GM18861 (cell line): ENCODE results near the gene TNS3.

Experiments
- ATAC-seq: cut with Tn5 transposase; IDR thresholded peaks from one replicate; pipeline ENCODE4 v1.9.1; 2021; ENCODE audit not compliant: unreplicated experiment

Gene TNS3

GRCh38 chr7:47356261-47356660 lies 225.7 kb downstream of the TNS3 start:
- no peak for ATAC-seq

GRCh38 chr7:47355684-47356083 lies 226.2 kb downstream of the TNS3 start:
- ATAC-seq: no peak

DNA sequence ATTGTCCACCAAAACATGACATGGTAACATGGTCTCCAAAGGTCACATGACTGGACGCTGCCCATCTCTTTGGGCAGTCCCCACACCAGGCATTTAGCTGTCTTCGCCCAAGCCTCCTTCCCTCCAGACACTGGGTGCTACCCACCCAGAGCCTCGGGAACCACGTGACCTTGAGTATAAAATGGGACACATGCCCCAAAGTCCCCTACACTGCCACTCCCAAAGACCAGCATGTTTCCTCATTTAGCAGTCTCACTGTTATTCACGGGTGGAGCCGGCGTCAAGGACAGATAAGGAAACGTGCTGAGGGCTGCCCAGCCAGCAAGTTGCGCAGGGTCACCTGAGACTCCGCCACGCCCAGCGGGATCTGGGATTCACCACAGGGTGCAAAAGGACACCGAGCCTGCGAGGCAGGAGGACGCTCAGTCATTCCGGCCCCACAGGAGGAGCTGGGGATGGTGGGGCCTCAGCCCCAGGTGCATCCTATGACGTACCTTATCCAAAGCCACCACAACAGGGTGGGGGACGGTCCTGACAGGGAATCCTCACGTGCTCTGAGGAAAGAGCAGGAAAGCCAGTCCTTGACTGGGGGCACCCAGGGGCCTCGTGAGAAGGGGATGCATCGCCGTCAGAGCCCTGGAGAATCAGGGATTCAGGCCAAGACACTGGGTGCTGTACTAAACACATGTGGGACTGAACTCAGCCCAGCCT lies 226.9 kb downstream of the TNS3 start:
- ATAC-seq: no peak

DNA sequence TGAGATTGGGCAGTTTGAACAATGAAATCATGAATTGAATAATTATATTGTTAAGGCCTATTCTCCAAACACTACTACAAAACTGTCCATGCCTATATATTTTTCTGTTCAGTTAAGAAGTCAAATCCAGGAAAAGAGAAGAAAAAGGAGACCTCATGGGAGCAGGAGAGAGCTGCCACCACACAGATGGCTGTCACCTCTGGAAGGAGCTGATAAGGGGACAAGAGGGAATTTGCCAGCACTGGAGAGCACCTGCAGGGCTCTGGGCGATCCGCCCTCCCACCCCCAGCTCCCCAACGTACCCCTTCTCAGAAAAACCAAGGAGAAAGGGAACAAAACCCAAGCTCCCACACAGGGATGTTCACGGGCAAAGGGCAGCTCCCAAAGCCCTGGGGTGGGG lies 227.8 kb downstream of the TNS3 start:
- no peak for ATAC-seq

DNA sequence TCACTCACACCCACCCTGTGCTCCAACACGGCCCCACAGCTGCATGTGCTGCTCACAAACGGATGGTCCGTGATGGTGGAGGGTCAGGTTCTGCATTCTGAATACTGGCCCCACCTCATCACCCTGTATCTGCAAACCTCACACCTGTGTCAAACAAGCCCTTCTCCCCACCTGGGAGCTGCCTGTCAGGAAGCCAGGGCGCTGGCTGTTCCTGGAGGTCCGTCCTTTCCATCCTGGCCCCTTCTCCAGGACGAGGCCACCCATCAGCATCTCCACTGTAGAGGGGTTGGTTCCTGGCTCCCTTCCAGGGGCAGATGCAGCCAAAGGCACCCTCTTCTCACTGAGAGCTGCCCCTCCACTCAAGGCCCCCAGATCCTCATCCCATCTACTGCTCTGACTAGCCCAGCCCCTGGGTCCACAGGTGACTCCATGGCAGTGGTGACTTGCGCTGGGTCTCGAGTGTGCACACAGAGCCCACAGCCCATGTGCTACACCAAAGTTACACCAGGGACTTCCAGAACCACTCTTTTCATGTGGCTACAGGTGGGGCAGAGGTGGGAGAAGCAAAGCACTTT lies 229.4 kb downstream of the TNS3 start:
- ATAC-seq: no peak

GRCh38 chr7:47351233-47352154 lies 230.4 kb downstream of the TNS3 start:
- no peak for ATAC-seq

GRCh38 chr7:47350425-47350824 lies 231.5 kb downstream of the TNS3 start:
- no peak for ATAC-seq

DNA sequence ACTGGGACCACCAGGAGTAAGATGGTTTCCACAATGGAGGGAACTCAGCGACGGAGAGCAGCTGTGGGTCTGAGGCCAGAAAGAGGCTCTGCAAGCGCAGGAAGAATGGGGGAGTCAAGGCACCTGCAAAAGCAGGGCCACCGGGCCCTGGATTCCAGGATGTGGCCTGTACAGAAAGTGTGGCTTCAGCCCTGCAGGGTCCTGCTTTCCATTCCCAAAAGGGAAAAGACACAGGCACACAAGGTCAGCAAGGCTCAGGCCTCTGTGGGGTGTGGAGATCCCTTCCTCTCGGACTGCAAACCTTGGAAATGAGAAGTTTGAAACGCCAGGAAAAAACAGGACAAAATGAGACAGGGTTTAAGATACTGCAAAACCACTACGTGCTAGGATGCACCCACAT lies 232.5 kb downstream of the TNS3 start:
- ATAC-seq: no peak

DNA sequence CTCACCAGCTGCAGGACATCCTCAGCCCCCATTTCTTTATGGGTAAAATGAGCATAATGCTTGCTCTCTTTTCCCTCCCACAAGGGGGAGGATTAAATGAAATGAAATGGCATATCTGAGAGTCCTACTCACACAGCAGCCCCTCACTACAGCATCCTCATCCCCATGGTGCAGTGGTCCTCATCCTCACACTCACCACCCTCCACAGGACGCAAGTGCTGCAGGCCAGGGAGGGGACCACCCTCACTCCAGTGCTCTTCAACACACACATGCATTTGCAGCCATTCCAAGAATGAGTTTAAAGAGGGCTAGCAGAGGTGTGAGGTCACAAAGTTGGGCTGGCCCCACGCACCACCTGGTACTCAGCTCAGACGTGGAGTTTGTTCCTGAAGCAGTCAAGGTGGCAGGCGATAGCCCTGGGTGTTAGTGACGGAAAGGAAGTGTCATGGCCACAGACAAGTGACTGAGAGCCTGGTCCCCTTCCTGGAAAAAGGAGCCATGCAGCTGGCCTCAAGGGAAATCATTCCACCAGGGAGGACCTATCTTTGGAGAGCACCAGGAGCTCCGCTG lies 234.0 kb downstream of the TNS3 start:
- no peak for ATAC-seq

GRCh38 chr7:47347346-47347745 lies 234.6 kb downstream of the TNS3 start:
- ATAC-seq: no peak

DNA sequence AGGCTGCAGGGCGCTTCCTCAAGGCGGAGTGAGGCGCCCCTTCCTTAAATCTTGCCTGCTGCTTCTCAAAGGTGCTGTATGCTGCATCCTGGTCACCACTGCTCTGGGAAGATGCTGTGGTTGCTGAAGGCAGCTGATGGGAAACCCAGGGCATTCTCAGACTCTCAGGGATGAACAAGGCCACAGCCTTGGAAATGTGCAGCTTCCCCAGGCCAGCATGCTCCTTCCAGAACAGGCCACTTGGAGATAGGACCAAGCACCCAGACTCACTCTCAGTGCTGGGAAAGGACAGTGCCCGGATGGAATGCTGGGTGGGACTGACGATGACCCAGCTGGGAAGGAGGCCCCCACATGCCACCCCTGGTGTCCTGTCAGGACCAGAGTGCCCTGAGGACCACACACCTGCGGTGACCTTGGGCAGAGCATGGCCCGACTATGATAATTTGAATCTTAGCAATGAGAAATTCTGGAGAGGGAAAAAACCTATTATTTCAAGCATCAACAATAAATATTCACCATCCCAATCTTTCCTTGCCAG lies 235.5 kb downstream of the TNS3 start:
- ATAC-seq: no peak

GRCh38 chr7:47345857-47346298 lies 236.0 kb downstream of the TNS3 start:
- ATAC-seq: no peak

DNA sequence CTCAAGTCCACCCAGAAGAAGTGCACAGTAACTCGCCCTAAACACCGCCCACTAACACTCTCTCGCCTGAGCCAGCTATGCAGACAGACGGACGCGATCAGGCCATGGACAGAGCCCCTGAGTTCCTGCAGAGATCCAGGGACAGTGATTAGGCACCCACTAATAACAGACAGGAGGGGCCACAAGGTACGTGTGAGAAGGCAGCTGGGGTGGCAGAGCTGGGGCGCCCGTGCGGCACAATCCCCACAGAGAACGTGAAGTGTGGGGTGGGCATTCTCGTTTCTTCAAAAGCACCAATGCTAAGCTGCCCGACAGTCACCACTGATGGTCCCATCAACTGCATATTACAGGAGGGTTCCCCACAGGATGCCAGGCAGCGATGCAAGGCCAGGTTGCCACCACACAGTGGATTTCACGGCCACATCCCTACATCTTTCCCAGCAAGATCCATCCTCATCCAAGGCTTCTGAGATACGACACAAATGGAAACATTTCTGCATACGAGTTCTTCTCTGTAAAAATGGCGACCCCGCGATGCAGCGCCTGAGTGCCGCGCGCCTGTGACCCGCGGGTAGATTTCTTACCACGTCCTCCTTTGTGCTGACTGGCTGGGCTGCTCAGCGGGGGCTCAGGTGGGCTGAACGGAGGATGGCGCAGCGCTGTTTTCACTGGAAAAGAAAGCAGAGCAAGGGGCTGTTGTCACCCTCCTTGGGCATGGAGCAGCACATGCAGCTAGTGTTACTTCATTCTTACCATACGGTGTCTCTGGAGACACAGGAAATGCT lies 237.5 kb downstream of the TNS3 start:
- ATAC-seq: no peak

DNA sequence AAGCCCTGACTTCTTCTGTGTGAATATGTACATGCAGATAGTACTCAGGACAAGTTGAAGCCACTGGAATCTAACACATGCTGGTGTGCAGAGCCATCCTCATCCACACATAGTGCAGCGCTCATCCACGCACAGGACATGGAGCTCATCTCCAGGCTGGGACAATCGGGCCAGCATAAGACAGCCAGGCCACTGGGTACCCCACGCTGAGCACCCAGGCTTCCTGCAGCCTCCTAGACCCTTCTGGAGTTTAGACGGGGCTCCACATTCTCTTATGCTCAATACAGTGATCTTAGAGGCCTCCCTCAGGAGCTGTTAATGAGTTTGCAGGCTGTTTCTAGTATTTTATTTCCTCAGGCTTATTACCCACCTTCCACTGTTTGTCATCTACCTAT lies 238.9 kb downstream of the TNS3 start:
- ATAC-seq: no peak

DNA sequence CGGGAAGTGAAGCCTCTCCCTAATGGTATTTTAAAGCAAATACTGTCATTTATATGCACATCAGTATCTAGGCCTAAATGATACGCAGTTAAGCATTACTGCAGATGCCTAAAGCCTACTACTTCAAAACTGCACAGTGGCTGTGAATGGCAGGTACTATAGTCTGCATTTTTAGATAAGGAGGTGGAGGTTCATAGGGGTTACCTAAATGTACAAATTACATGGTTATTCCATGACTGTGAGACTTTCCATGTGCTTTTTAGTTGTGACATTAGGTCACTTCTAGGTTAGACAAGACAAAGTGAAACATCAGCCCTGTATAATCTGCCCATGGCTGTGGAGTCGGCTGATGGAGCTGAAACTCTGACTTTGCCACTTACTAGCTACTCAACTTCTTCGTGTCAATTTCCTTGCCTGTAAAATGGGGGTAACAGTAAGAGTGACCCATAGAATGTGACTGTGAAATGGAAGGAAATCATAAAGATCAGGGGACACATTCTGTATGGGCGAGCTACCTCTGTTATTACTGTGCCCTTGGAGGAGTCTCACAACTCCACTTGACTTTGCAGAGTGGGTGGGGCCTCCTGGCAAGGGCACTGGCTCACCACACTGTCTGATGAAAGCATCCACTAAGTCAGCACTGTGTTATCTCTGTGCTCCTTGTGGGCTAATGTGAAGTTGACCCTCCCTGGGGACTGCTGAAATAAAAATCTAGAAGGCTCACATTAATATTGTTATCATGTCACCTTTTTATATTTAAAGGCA lies 239.4 kb downstream of the TNS3 start:
- ATAC-seq: no peak

GRCh38 chr7:47340517-47340916 lies 241.4 kb downstream of the TNS3 start:
- ATAC-seq: no peak

- ATAC-seq: no peak
Measured at GRCh38 chr7:47338026-47338425, 243.9 kb downstream of the TNS3 start.

GRCh38 chr7:47337531-47337930 lies 244.4 kb downstream of the TNS3 start:
- ATAC-seq: no peak

- ATAC-seq: no peak
Measured at GRCh38 chr7:47336472-47337425, 245.2 kb downstream of the TNS3 start.
